HEK293 (cell line): ENCODE data around the gene SLC35G3.

Experiments
- CTCF ChIA-PET: fragments of 350-600 bp; formaldehyde crosslinking; extraction: SDS; loops from one replicate; lab custom pipeline; 2021; ENCODE audit warnings: antibody characterized with exemption; lab: Yijun Ruan, JAX
- POLR2A ChIA-PET: fragments of 300-600 bp; formaldehyde crosslinking; extraction: SDS; loops from one replicate; lab custom pipeline; 2020; ENCODE audit warnings: antibody characterized with exemption, inconsistent platforms; lab: Yijun Ruan, JAX
- H3K27ac ChIP-seq: fragments of 200-500 bp; sonication (Bioruptor generic); 2 replicates; pipeline ENCODE4 v1.5.1; 2014; ENCODE audit warnings: low read depth, low read length, control low read depth, inconsistent platforms; ENCODE audit errors: extremely low read depth
- H3K36me3 ChIP-seq, 2 experiments: fragments of 200-500 bp in 1 of 2; sonication (Bioruptor generic) in 1 of 2; 1 replicate in 1 of 2; 2 replicates in 1 of 2; pipeline ENCODE4 v1.5.1; 2014 to 2017; ENCODE audit warnings: inconsistent platforms in 2 of 2, low read length in 2 of 2; ENCODE audit not compliant: control insufficient read depth in 2 of 2, insufficient read depth in 1 of 2
- H3K4me1 ChIP-seq: fragments of 200-500 bp; sonication (Bioruptor generic); 2 replicates; pipeline ENCODE4 v1.5.1; 2014; ENCODE audit warnings: mild to moderate bottlenecking, low read length, inconsistent platforms; ENCODE audit not compliant: control insufficient read depth, insufficient read depth
- H3K4me3 ChIP-seq: 2 replicates; pipeline ENCODE4 v1.5.1; 2011; ENCODE audit warnings: low read depth, mild to moderate bottlenecking, control low read depth, low read length, moderate library complexity
- H3K9me3 ChIP-seq: fragments of 200-500 bp; sonication (Bioruptor generic); 2 replicates; pipeline ENCODE4 v1.5.1; 2014; ENCODE audit warnings: low read depth, low read length, inconsistent platforms; ENCODE audit not compliant: control insufficient read depth, insufficient read depth
- BCL11A ChIP-seq: fragments of 450-650 bp; formaldehyde crosslinking; IDR thresholded peaks from 2 replicates; pipeline ENCODE4 v1.5.1; 2016; ENCODE audit warnings: low read depth, missing biosample characterization, missing genetic modification characterization
- EGR2 ChIP-seq: fragments of 450-650 bp; formaldehyde crosslinking; IDR thresholded peaks from 2 replicates; pipeline ENCODE4 v1.5.1; 2016; ENCODE audit warnings: low read depth, missing biosample characterization, missing genetic modification characterization
- MYNN ChIP-seq: fragments of 450-650 bp; formaldehyde crosslinking; IDR thresholded peaks from 2 replicates; pipeline ENCODE4 v1.5.1; 2016; ENCODE audit warnings: missing biosample characterization, missing genetic modification characterization, borderline replicate concordance
- SALL2 ChIP-seq: fragments of 450-650 bp; formaldehyde crosslinking; IDR thresholded peaks from 2 replicates; pipeline ENCODE4 v1.5.0; 2017; ENCODE audit warnings: missing biosample characterization, mild to moderate bottlenecking, missing genetic modification characterization, borderline replicate concordance
- YY2 ChIP-seq: fragments of 450-650 bp; formaldehyde crosslinking; IDR thresholded peaks from 2 replicates; pipeline ENCODE4 v1.5.1; 2016; ENCODE audit warnings: missing biosample characterization, missing genetic modification characterization
- ZBTB17 ChIP-seq: fragments of 450-650 bp; formaldehyde crosslinking; IDR thresholded peaks from 2 replicates; pipeline ENCODE4 v1.5.1; 2016; ENCODE audit warnings: missing biosample characterization, missing genetic modification characterization
- ZNF133 ChIP-seq: fragments of 450-650 bp; formaldehyde crosslinking; IDR thresholded peaks from 2 replicates; pipeline ENCODE4 v1.5.1; 2016; ENCODE audit warnings: missing biosample characterization, missing genetic modification characterization
- ZNF169 ChIP-seq: fragments of 450-650 bp; formaldehyde crosslinking; IDR thresholded peaks from 2 replicates; pipeline ENCODE4 v1.5.1; 2016; ENCODE audit warnings: missing biosample characterization, missing genetic modification characterization
- ZNF223 ChIP-seq: fragments of 450-650 bp; formaldehyde crosslinking; IDR thresholded peaks from 2 replicates; pipeline ENCODE4 v1.5.1; 2016; ENCODE audit warnings: missing biosample characterization, missing genetic modification characterization
- ZNF239 ChIP-seq: fragments of 450-650 bp; formaldehyde crosslinking; IDR thresholded peaks from 2 replicates; pipeline ENCODE4 v1.5.1; 2016; ENCODE audit warnings: missing biosample characterization, missing genetic modification characterization
- ZNF266 ChIP-seq: fragments of 450-650 bp; formaldehyde crosslinking; IDR thresholded peaks from 2 replicates; pipeline ENCODE4 v1.5.1; 2016; ENCODE audit warnings: missing biosample characterization, missing genetic modification characterization, low read depth
- ZNF280D ChIP-seq: fragments of 450-650 bp; formaldehyde crosslinking; IDR thresholded peaks from 2 replicates; pipeline ENCODE4 v1.5.1; 2016; ENCODE audit warnings: missing biosample characterization, missing genetic modification characterization
- ZNF423 ChIP-seq: fragments of 450-650 bp; formaldehyde crosslinking; IDR thresholded peaks from 2 replicates; pipeline ENCODE4 v1.5.1; 2016; ENCODE audit warnings: missing biosample characterization, missing genetic modification characterization
- ZNF510 ChIP-seq: fragments of 450-650 bp; formaldehyde crosslinking; IDR thresholded peaks from 2 replicates; pipeline ENCODE4 v1.5.1; 2018; ENCODE audit warnings: mild to moderate bottlenecking, missing genetic modification characterization, missing biosample characterization; ENCODE audit not compliant: insufficient replicate concordance
- ZNF513 ChIP-seq: fragments of 450-650 bp; IDR thresholded peaks from 2 replicates; pipeline ENCODE4 v1.5.1; 2018; ENCODE audit warnings: missing biosample characterization, missing genetic modification characterization
- ZNF521 ChIP-seq: fragments of 450-650 bp; formaldehyde crosslinking; IDR thresholded peaks from 2 replicates; pipeline ENCODE4 v1.5.1; 2017; ENCODE audit warnings: missing biosample characterization, mild to moderate bottlenecking, missing genetic modification characterization
- ZNF558 ChIP-seq: fragments of 450-650 bp; formaldehyde crosslinking; IDR thresholded peaks from 2 replicates; pipeline ENCODE4 v1.5.1; 2016; ENCODE audit warnings: missing biosample characterization, missing genetic modification characterization
- ZNF624 ChIP-seq: fragments of 450-650 bp; formaldehyde crosslinking; IDR thresholded peaks from 2 replicates; pipeline ENCODE4 v1.5.1; 2017; ENCODE audit warnings: missing biosample characterization, missing genetic modification characterization
- ZNF654 ChIP-seq: fragments of 450-650 bp; formaldehyde crosslinking; IDR thresholded peaks from 2 replicates; pipeline ENCODE4 v1.5.1; 2016; ENCODE audit warnings: low read depth, missing biosample characterization, missing genetic modification characterization
- TF ChIP-seq, protein P1 (sequence below): fragments of 450-650 bp; formaldehyde crosslinking; IDR thresholded peaks from 2 replicates; pipeline ENCODE4 v1.5.1; 2016; ENCODE audit warnings: missing biosample characterization, missing genetic modification characterization, low read depth
- TF ChIP-seq, protein P2 (sequence below): fragments of 450-650 bp; formaldehyde crosslinking; IDR thresholded peaks from 2 replicates; pipeline ENCODE4 v1.5.1; 2016; ENCODE audit warnings: missing biosample characterization, missing genetic modification characterization
- TF ChIP-seq, protein P3 (sequence below): fragments of 450-650 bp; formaldehyde crosslinking; IDR thresholded peaks from 2 replicates; pipeline ENCODE4 v1.5.1; 2016; ENCODE audit warnings: missing biosample characterization, missing genetic modification characterization
- TF ChIP-seq, protein P4 (sequence below): fragments of 450-650 bp; formaldehyde crosslinking; optimal IDR thresholded peaks from 2 replicates; pipeline ENCODE3; 2016; ENCODE audit warnings: missing biosample characterization, mild to moderate bottlenecking, missing genetic modification characterization

The SLC35G3 gene

GRCh38 chr17:35170968-35171771 is 23.0 kb downstream of the SLC35G3 start:
- CTCF ChIA-PET = interaction anchor here (0.5 to 1.3 kb wide), 8 partner anchors 17 to 386 kb away, joined by 3 to 7 read pairs (median 4); partner anchors contain the start of gene SLFN12L
- no peak overlapping the region for H3K4me3 ChIP-seq
- no peak overlapping the region for H3K27ac ChIP-seq
- H3K4me1 ChIP-seq = no peaks in the 10 kb centered on the region
- no peaks in the 10 kb centered on the region for H3K36me3 ChIP-seq
- POLR2A ChIA-PET = no interaction called here
- no peaks in the 10 kb centered on the region for H3K9me3 ChIP-seq
- TF ChIP-seq ZNF133 (no peak), ZNF510 (no peak), ZNF654 (tag by site-specific recombination) (peak; percentile 48), ZNF169 (tag by site-specific recombination) (no peak), ZNF624 (tag by site-specific recombination) (no peak), BCL11A (tag by site-specific recombination) (no peak), ZNF239 (tag by site-specific recombination) (no peak), ZNF513 (tag by site-specific recombination) (no peak), SALL2 (no peak)
- TF ChIP-seq, protein P1, sequence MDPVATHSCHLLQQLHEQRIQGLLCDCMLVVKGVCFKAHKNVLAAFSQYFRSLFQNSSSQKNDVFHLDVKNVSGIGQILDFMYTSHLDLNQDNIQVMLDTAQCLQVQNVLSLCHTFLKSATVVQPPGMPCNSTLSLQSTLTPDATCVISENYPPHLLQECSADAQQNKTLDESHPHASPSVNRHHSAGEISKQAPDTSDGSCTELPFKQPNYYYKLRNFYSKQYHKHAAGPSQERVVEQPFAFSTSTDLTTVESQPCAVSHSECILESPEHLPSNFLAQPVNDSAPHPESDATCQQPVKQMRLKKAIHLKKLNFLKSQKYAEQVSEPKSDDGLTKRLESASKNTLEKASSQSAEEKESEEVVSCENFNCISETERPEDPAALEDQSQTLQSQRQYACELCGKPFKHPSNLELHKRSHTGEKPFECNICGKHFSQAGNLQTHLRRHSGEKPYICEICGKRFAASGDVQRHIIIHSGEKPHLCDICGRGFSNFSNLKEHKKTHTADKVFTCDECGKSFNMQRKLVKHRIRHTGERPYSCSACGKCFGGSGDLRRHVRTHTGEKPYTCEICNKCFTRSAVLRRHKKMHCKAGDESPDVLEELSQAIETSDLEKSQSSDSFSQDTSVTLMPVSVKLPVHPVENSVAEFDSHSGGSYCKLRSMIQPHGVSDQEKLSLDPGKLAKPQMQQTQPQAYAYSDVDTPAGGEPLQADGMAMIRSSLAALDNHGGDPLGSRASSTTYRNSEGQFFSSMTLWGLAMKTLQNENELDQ = no peak
- TF ChIP-seq, protein P2, sequence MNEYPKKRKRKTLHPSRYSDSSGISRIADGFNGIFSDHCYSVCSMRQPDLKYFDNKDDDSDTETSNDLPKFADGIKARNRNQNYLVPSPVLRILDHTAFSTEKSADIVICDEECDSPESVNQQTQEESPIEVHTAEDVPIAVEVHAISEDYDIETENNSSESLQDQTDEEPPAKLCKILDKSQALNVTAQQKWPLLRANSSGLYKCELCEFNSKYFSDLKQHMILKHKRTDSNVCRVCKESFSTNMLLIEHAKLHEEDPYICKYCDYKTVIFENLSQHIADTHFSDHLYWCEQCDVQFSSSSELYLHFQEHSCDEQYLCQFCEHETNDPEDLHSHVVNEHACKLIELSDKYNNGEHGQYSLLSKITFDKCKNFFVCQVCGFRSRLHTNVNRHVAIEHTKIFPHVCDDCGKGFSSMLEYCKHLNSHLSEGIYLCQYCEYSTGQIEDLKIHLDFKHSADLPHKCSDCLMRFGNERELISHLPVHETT (tag by site-specific recombination) = no peak
- TF ChIP-seq, protein P3, sequence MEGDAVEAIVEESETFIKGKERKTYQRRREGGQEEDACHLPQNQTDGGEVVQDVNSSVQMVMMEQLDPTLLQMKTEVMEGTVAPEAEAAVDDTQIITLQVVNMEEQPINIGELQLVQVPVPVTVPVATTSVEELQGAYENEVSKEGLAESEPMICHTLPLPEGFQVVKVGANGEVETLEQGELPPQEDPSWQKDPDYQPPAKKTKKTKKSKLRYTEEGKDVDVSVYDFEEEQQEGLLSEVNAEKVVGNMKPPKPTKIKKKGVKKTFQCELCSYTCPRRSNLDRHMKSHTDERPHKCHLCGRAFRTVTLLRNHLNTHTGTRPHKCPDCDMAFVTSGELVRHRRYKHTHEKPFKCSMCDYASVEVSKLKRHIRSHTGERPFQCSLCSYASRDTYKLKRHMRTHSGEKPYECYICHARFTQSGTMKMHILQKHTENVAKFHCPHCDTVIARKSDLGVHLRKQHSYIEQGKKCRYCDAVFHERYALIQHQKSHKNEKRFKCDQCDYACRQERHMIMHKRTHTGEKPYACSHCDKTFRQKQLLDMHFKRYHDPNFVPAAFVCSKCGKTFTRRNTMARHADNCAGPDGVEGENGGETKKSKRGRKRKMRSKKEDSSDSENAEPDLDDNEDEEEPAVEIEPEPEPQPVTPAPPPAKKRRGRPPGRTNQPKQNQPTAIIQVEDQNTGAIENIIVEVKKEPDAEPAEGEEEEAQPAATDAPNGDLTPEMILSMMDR = peak; percentile 43; the same call in 1 of the 2 replicates

DNA sequence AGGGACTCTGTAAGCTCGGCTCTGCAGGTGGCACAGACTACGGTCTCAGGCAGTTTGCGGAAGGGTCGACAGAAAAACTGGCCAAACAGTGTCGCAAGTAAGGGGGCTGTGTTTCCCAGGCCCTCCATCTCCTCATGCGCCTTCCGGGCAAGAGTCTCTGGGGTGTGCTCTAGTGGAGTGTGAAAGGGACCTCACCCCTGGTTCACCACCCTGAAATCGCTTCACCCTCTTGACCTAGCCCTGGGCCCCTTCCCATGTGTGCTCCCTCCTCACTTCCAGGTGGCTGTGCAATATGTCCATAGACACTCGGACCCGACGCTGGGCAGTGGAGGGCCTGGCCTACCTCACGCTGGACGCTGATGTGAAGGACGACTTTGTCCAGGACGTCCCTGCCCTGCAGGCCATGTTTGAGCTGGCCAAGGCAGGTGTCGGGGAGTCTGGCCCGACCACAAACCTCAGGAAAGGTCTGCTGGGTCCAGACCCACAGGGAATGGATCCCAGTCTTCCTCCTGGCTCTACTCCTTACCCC is 24.3 kb downstream of the SLC35G3 start:
- Histone ChIP-seq H3K4me3 (no peak overlapping the region), H3K4me1 (no peaks in the 10 kb centered on the region), H3K27ac (no peak overlapping the region), H3K9me3 (no peaks in the 10 kb centered on the region), H3K36me3 (no peaks in the 10 kb centered on the region)
- POLR2A ChIA-PET = no interaction called here
- CTCF ChIA-PET = interaction anchor here (0.6 to 1.7 kb wide), 5 partner anchors 73 to 369 kb away, joined by 3 to 4 read pairs (median 3); partner anchors contain the start of genes SLFN12L and SLFN5
- TF ChIP-seq ZNF266 (tag by site-specific recombination) (no peak), ZNF423 (tag by site-specific recombination) (no peak), ZNF654 (tag by site-specific recombination) (no peak), ZNF223 (tag by site-specific recombination) (no peak), ZBTB17 (tag by site-specific recombination) (no peak), ZNF558 (tag by site-specific recombination) (no peak), EGR2 (tag by site-specific recombination) (no peak), ZNF280D (tag by site-specific recombination) (no peak), ZNF521 (tag by site-specific recombination) (no peak), YY2 (tag by site-specific recombination) (no peak), MYNN (tag by site-specific recombination) (no peak)
- TF ChIP-seq, protein P4, sequence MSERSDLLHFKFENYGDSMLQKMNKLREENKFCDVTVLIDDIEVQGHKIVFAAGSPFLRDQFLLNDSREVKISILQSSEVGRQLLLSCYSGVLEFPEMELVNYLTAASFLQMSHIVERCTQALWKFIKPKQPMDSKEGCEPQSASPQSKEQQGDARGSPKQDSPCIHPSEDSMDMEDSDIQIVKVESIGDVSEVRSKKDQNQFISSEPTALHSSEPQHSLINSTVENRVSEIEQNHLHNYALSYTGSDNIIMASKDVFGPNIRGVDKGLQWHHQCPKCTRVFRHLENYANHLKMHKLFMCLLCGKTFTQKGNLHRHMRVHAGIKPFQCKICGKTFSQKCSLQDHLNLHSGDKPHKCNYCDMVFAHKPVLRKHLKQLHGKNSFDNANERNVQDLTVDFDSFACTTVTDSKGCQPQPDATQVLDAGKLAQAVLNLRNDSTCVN (tag by site-specific recombination) = no peak
